SK-N-SH treated with all-trans-retinoic acid at 6 μM for 48 hours (cell line): ENCODE results near the gene CXCR6.

Experiments
- CSDC2 ChIP-seq: fragments of 250-450 bp; sonication (Bioruptor Pico); IDR thresholded peaks from 2 replicates; pipeline ENCODE4 v1.5.0; 2020; ENCODE audit warnings: mild to moderate bottlenecking, moderate library complexity
- CSRNP3 ChIP-seq: fragments of 250-450 bp; sonication (Bioruptor Pico); IDR thresholded peaks from 2 replicates; pipeline ENCODE4 v1.5.1; 2021; ENCODE audit warnings: mild to moderate bottlenecking, moderate library complexity
- ESRRG ChIP-seq: fragments of 250-450 bp; sonication (Bioruptor Pico); IDR thresholded peaks from 2 replicates; pipeline ENCODE4 v1.6.1; 2021; ENCODE audit warnings: mild to moderate bottlenecking
- GLIS3 ChIP-seq: fragments of 250-450 bp; sonication (Bioruptor Pico); IDR thresholded peaks from 2 replicates; pipeline ENCODE4 v1.5.0; 2020; ENCODE audit warnings: mild to moderate bottlenecking, moderate library complexity
- OSR1 ChIP-seq: fragments of 250-450 bp; sonication (Bioruptor Pico); IDR thresholded peaks from 2 replicates; pipeline ENCODE4 v1.8.0; 2022; ENCODE audit warnings: moderate library complexity, mild to moderate bottlenecking, inconsistent platforms
- PATZ1 ChIP-seq: fragments of 250-450 bp; sonication (Bioruptor Pico); IDR thresholded peaks from 2 replicates; pipeline ENCODE4 v1.8.0; 2020; ENCODE audit warnings: mild to moderate bottlenecking, moderate library complexity, borderline replicate concordance
- TCF4 ChIP-seq: fragments of 250-450 bp; sonication (Bioruptor Pico); IDR thresholded peaks from 2 replicates; pipeline ENCODE4 v1.8.0; 2021; ENCODE audit warnings: mild to moderate bottlenecking, moderate library complexity, borderline replicate concordance
- TOX ChIP-seq: fragments of 250-450 bp; sonication (Bioruptor Pico); IDR thresholded peaks from 2 replicates; pipeline ENCODE4 v1.8.0; 2021; ENCODE audit warnings: mild to moderate bottlenecking, moderate library complexity, borderline replicate concordance
- ZFP3 ChIP-seq: fragments of 250-450 bp; sonication (Bioruptor Pico); IDR thresholded peaks from 2 replicates; pipeline ENCODE4 v1.5.0; 2020; ENCODE audit warnings: mild to moderate bottlenecking, moderate library complexity
- ZNF70 ChIP-seq: fragments of 450-650 bp; formaldehyde crosslinking; IDR thresholded peaks from 2 replicates; pipeline ENCODE4 v1.5.0; 2020; ENCODE audit warnings: mild to moderate bottlenecking, moderate library complexity
- ZNF8 ChIP-seq: fragments of 450-650 bp; formaldehyde crosslinking; IDR thresholded peaks from 2 replicates; pipeline ENCODE4 v1.5.0; 2020; ENCODE audit warnings: mild to moderate bottlenecking, moderate library complexity
- TF ChIP-seq, protein P1 (sequence below): fragments of 250-450 bp; sonication (Bioruptor Pico); IDR thresholded peaks from 2 replicates; pipeline ENCODE4 v1.5.1; 2020; ENCODE audit warnings: low read depth, mild to moderate bottlenecking, moderate library complexity

- no peak for TF ChIP-seq CSRNP3 (CRISPR knock-in tag)
- TF ChIP-seq PATZ1 = no peak
- TF ChIP-seq ESRRG (CRISPR knock-in tag) = no peak
- no peak for TF ChIP-seq OSR1 (CRISPR knock-in tag)
- no peak for TF ChIP-seq ZFP3 (CRISPR knock-in tag)
- no peak for TF ChIP-seq ZNF8 (CRISPR knock-in tag)
- TF ChIP-seq GLIS3 = no peak
- TF ChIP-seq CSDC2 (CRISPR knock-in tag) = no peak
- TF ChIP-seq TCF4 (CRISPR knock-in tag) = no peak
- no peak for TF ChIP-seq TOX (CRISPR knock-in tag)
- TF ChIP-seq ZNF70 = no peak
- TF ChIP-seq, protein P1, sequence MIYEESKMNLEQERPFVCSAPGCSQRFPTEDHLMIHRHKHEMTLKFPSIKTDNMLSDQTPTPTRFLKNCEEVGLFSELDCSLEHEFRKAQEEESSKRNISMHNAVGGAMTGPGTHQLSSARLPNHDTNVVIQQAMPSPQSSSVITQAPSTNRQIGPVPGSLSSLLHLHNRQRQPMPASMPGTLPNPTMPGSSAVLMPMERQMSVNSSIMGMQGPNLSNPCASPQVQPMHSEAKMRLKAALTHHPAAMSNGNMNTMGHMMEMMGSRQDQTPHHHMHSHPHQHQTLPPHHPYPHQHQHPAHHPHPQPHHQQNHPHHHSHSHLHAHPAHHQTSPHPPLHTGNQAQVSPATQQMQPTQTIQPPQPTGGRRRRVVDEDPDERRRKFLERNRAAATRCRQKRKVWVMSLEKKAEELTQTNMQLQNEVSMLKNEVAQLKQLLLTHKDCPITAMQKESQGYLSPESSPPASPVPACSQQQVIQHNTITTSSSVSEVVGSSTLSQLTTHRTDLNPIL = no peak
Measured at GRCh38 chr3:45949432-45949831, 6.2 kb downstream of the CXCR6 start.
